IPS-18a (cell line): ENCODE results near the gene BABAM2.
"Not testable (repeated sequence)": the region's sequence is repeated elsewhere in the genome, so short reads cannot be mapped to it uniquely, and the experiment has no call there.

ENCODE experiments used
- H3K27ac ChIP-seq: one replicate; pipeline ENCODE4 v1.5.1; 2013; ENCODE audit warnings: low read length
- H3K27me3 ChIP-seq: one replicate; pipeline ENCODE4 v1.6.1; 2013; ENCODE audit warnings: mild to moderate bottlenecking, low read length; ENCODE audit not compliant: control insufficient read depth, insufficient read depth
- H3K36me3 ChIP-seq: one replicate; pipeline ENCODE4 v1.6.1; 2013; ENCODE audit warnings: low read depth, low read length; ENCODE audit not compliant: control insufficient read depth
- H3K4me1 ChIP-seq: one replicate; pipeline ENCODE4 v1.6.1; 2013; ENCODE audit warnings: low read depth, low read length; ENCODE audit not compliant: control insufficient read depth
- H3K4me3 ChIP-seq: one replicate; pipeline ENCODE4 v1.5.1; 2013; ENCODE audit warnings: low read length
- H3K9ac ChIP-seq: one replicate; pipeline ENCODE4 v1.6.1; 2013; ENCODE audit warnings: mild to moderate bottlenecking, low read length, moderate library complexity
- H3K9me3 ChIP-seq: one replicate; pipeline ENCODE4 v1.6.1; 2013; ENCODE audit warnings: low read depth, low read length; ENCODE audit not compliant: control insufficient read depth

BABAM2 gene

DNA sequence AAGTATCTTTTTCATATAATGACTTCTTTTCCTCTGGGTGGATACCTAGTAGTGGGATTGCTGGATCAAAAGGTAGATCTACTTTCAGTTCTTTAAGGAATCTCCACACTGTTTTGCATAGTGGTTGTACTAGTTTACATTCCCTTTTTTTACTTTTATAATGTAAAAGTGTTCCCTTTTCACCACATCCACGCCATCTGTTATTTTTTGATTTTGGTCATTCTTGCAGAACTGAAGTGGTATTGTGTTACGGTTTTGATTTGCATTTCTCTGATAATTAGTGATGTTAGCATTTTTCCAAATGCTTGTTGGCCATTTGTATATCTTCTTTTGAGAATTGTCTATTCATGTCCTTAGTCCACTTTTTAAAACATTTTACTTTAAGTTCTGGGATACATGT lies 127.9 kb downstream of the BABAM2 start:
- not testable (repeated sequence) for H3K9ac ChIP-seq, H3K27me3 ChIP-seq, H3K4me3 ChIP-seq, H3K27ac ChIP-seq, H3K9me3 ChIP-seq, H3K4me1 ChIP-seq, H3K36me3 ChIP-seq

DNA sequence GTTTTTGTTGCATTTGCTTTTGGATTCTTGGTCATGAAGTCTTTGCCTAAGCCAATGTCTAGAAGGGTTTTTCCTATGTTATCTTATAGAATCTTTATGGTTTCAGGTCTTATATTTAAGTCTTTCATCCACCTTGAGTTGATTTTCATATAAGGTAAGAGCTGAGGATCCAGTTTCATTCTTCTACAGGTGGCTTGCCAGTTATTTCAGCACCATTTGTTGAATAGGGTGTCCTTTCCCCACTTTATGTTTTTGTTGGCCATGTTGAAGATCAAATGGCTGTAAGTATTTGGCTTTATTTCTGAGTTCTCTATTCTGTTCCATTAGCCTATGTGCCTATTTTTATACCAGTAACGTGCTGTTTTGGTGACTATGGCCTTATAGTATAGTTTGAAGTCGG lies 129.0 kb downstream of the BABAM2 start:
- not testable (repeated sequence) for H3K36me3 ChIP-seq, H3K9ac ChIP-seq, H3K4me3 ChIP-seq, H3K27me3 ChIP-seq, H3K27ac ChIP-seq, H3K4me1 ChIP-seq, H3K9me3 ChIP-seq

DNA sequence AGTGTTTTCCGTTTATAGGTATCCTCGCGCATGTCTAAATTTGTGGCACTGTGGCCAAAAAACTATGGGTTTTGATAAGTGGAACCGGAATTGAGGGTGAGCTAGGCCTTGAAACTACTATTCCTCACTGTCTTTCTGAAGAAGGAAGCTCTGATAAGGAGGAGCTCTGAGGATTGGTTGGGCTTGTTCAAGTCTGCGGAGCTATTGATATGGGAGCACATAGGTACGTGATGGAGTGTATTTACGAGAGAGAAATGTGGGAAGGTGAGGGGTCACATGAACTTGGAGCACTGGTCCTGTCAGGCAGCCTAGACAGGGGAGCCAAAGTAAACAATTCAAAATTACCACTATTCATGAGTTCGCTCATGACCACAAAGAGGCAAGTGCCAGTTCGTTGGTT lies 131.4 kb downstream of the BABAM2 start:
- H3K9ac ChIP-seq = no peak overlapping the region
- H3K27me3 ChIP-seq = no peaks in the 10 kb centered on the region
- H3K4me1 ChIP-seq = no peaks in the 10 kb centered on the region
- no peaks in the 10 kb centered on the region for H3K36me3 ChIP-seq
- no peaks in the 10 kb centered on the region for H3K9me3 ChIP-seq
- H3K4me3 ChIP-seq = no peak overlapping the region
- H3K27ac ChIP-seq = no peak overlapping the region

DNA sequence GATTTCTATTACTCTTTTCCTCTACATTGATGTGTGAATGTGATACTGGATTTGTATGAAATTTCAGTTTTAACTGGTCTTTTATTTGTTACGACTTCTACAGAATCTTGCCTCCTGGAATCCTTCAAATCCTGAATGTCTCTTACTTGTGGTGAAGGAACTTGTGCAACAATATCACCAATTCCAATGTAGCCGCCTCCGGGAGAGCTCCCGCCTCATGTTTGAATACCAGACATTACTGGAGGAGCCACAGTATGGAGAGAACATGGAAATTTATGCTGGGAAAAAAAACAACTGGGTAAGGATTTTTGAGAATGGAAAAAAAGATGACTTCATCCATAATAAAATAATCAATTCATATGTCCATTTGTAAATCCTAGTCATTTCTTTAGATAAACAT lies 134.6 kb downstream of the BABAM2 start:
- H3K9ac ChIP-seq = no peak overlapping the region
- H3K27ac ChIP-seq = no peak overlapping the region
- no peaks in the 10 kb centered on the region for H3K27me3 ChIP-seq
- H3K36me3 ChIP-seq = no peaks in the 10 kb centered on the region
- H3K4me1 ChIP-seq = no peaks in the 10 kb centered on the region
- H3K4me3 ChIP-seq = no peak overlapping the region
- H3K9me3 ChIP-seq = no peaks in the 10 kb centered on the region

DNA sequence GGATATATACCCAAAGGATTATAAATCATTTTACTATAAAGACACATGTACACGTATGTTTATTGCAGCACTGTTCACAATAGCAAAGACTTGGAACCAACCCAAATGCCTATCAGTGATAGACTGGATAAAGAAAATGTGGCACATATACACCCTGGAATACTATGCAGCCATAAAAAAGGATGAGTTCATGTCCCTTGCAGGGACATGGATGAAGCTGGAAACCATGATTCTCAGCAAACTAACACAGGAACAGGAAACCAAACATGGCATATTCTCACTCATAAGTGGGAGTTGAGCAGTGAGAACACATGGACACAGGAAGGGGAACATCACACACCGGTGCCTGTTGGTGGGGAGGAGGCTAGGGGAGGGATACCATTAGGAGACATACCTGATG lies 135.7 kb downstream of the BABAM2 start:
- not testable (repeated sequence) for H3K9me3 ChIP-seq, H3K4me1 ChIP-seq, H3K27me3 ChIP-seq, H3K4me3 ChIP-seq, H3K36me3 ChIP-seq, H3K27ac ChIP-seq, H3K9ac ChIP-seq

DNA sequence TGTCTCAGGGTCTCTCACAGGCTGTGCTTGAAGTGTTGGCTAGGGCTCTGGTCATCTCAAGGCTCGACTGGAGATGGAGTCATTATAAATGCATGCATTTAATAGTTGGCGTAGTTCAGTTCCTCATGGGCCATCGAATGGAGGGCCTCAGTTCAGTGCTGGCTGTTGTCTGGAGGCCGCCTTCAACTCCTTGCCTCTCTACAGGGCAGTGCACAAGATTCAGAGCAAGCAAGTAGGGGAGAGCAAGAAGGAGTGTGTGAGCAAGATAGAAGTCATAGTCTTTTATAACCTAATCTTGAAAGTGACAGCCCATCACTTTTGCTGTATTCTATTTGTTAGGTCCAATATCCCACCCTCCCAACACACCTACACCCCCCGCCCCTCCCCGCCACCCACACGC lies 137.5 kb downstream of the BABAM2 start:
- H3K4me3 ChIP-seq = no peak overlapping the region

DNA sequence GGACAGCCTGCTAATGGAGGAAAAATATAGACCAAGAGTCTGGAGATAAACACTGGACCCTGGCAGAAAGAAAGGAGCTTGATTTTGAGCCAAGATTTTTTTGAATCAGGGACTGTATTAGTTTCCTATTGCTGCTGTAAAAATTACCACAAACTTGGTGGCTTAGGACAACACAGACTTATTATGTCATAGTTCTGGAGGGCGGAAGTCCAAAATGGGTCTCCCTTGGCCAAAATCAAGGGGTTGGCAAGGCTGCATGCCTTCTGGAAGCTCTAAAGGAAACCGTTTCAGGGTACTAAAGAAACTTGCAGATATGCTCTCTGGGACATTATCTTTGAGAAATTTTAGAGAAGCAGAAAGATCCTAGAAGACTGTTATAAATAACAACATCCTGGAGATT lies 140.1 kb downstream of the BABAM2 start:
- no peaks in the 10 kb centered on the region for H3K36me3 ChIP-seq
- H3K9me3 ChIP-seq = no peaks in the 10 kb centered on the region
- no peak overlapping the region for H3K27ac ChIP-seq
- H3K4me3 ChIP-seq = no peak overlapping the region
- no peaks in the 10 kb centered on the region for H3K27me3 ChIP-seq
- no peaks in the 10 kb centered on the region for H3K4me1 ChIP-seq
- H3K9ac ChIP-seq = no peak overlapping the region

More for the DNA sequence above, 137.5 kb downstream of the BABAM2 start:
- no peak overlapping the region for H3K9ac ChIP-seq
- no peaks in the 10 kb centered on the region for H3K4me1 ChIP-seq
- no peak overlapping the region for H3K27ac ChIP-seq
- no peaks in the 10 kb centered on the region for H3K36me3 ChIP-seq
- H3K9me3 ChIP-seq = no peaks in the 10 kb centered on the region
- H3K27me3 ChIP-seq = no peaks in the 10 kb centered on the region

DNA sequence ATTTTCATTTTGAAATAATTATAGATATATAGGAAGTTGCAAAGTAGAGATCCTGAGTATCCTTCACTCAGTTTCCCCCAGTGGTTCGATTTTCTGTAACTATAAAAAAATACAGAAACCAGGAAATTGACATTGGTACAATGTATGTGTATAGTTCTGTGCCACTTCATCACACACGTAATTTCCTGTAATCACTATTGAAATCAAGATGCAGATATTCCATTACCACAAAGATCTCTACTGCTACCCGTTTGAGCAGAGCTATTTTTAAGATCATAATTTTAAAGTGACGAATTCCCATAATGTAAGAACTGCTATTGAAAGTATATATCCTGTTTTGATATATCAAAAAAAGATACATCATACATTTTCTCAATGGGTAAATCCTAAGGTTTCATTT lies 142.3 kb downstream of the BABAM2 start:
- no peak overlapping the region for H3K4me3 ChIP-seq
- peaks cover 5% of the 10 kb centered on the region for H3K4me1 ChIP-seq
- no peak overlapping the region for H3K9ac ChIP-seq
- H3K36me3 ChIP-seq = no peaks in the 10 kb centered on the region
- no peaks in the 10 kb centered on the region for H3K27me3 ChIP-seq
- no peaks in the 10 kb centered on the region for H3K9me3 ChIP-seq
- H3K27ac ChIP-seq = no peak overlapping the region

DNA sequence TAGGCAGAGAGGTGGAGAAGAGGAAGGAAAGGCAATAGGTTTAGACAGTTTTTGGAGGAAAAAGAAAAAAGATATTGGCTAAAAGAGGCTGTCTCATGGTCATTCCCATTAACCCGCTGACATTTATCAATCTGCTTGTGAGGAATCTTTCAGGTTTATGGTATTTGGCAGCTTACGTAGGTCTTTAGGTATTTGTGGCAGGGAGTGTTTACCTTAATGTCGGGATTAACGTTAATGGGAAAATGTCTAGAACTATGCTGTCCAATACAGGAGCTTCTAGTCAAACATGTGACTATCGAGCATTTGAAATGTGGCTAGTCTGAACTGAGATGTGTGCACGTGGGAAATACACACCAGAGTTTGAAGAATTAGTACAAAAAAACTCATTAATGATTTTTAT lies 144.2 kb downstream of the BABAM2 start:
- Histone ChIP-seq H3K36me3 (no peaks in the 10 kb centered on the region), H3K9me3 (no peaks in the 10 kb centered on the region), H3K27me3 (no peaks in the 10 kb centered on the region), H3K9ac (no peak overlapping the region), H3K4me3 (no peak overlapping the region), H3K4me1 (peaks cover 5% of the 10 kb centered on the region), H3K27ac (no peak overlapping the region)

DNA sequence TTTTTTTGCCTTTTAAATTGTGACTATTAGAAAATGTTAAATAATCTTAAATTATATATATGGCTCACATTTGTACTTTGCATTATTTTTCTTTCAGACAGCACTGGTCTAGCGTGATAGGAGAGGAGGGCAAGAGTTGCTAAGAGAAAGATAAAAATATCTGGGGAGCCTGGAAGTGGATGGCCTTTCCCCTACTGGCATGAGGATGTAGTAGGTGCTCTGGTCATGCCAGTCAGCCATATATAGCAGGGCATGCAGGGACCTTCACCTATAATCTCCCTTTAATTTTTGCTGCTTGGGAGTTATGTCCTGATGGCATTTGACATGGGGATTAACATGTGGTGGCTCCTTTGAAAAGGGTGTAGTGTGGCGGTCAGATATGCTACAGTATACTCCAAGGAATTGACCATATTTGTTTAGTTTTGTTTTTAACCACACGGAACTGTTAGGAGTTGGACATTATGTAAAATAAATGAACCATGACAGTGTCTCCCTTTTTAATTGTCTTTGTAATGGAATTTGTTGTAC lies 144.7 kb downstream of the BABAM2 start:
- H3K4me3 ChIP-seq = no peak overlapping the region
- no peak overlapping the region for H3K9ac ChIP-seq
- H3K36me3 ChIP-seq = no peaks in the 10 kb centered on the region
- H3K4me1 ChIP-seq = peaks cover 5% of the 10 kb centered on the region
- H3K9me3 ChIP-seq = no peaks in the 10 kb centered on the region
- H3K27me3 ChIP-seq = no peaks in the 10 kb centered on the region
- H3K27ac ChIP-seq = no peak overlapping the region

DNA sequence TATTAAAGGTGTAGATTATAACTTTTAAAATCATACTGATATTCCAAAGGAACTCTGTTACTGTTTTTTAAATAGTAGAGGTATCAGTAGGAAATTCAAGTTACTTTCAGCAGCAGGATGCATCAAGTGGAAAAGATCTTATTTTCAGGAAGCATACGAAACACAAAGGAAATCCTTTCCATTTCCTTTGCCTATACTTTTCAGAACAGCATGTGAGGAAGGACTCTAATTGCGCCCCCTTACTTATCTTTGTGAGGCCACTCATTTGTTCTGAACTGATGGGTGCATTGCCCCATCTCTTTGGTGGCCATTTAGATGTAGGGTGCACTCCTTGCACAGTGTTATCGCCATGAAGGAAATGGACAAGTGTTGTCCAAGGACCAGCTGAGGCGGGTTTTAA lies 145.3 kb downstream of the BABAM2 start:
- Histone ChIP-seq H3K36me3 (no peaks in the 10 kb centered on the region), H3K4me1 (peaks cover 5% of the 10 kb centered on the region), H3K27ac (no peak overlapping the region), H3K9me3 (no peaks in the 10 kb centered on the region), H3K27me3 (no peaks in the 10 kb centered on the region), H3K4me3 (no peak overlapping the region), H3K9ac (no peak overlapping the region)

DNA sequence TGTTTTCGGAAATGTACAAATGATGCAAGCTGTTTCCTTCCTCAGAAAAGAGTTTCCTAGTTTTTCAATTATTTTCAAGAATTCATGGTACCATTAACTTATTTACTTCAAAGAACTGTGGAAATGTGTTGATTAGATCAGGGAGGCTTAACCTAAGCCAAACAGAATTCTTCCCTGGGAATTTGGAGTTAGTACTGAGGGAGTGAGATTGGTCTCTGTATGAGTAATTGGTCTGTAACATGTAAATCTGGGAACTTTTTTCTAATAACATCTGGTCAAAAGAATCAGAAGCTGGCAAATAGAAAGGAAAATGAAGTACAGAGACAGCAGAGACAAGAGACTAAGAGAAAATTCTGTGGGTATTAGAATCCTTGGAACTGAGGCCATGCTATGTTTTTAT lies 145.8 kb downstream of the BABAM2 start:
- Histone ChIP-seq H3K27me3 (no peaks in the 10 kb centered on the region), H3K4me1 (peaks cover 5% of the 10 kb centered on the region), H3K27ac (no peak overlapping the region), H3K4me3 (no peak overlapping the region), H3K9me3 (no peaks in the 10 kb centered on the region), H3K36me3 (no peaks in the 10 kb centered on the region), H3K9ac (no peak overlapping the region)
